Activated CD8-positive, alpha-beta memory T cell treated with anti-CD3 and anti-CD28 coated beads for 1 hour (primary cell): ENCODE data around the gene HIF1A.

Experiments used
- DNase-seq, 2 donors: peaks; one replicate each; pipeline ENCODE4 v3.0.0-alpha.2; 2020; ENCODE audit warnings: low read depth in 1 of 2; ENCODE audit errors: extremely low read depth in 1 of 2

The HIF1A gene

GRCh38 chr14:61769893-61770292, 74.6 kb downstream of the HIF1A start:
- no peak for DNase-seq

GRCh38 chr14:61774861-61775260, 79.5 kb downstream of the HIF1A start:
- no peak for DNase-seq

DNA sequence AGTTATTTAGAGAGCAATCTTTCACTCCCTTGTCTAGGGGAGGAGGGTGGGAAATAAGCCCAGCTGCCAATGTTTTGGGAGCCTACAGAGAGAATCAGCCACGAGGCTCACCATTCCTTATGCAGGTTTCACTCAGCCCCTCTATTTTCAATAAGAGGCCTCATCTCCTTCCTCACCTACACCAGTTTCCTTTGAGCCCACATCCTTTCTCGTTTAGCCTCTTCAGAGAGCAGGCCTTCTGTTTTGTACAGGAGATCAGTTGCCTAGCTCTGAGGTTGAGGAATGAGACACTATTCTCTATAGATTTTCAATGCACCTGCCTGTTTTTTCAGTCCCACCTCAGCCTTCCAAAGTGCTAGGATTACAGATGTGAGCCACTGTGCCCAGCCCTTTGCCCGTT, 84.8 kb downstream of the HIF1A start:
- no peak for DNase-seq

DNA sequence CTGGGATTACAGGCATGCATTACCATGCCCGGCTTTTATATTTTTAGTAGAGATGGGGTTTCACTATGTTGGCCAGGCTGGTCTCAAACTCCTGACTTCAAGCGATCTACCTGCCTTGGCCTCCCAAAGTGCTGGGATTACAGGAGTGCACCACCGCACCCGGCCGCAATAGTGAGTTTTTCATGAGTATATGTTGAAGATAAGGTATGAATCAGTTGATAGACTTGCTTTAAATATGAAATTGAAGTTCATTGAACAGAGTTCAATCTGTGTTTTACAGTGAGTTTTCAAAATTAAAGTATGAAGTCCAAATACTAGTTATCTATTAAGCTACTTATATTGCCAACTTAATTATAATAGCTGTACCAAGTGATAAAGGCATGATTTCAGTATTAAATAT, 102.0 kb downstream of the HIF1A start:
- no peak for DNase-seq
